Amygdala (tissue), 56 donors: ENCODE results near the gene PSG6.
"Not testable (repeated sequence)": the region's sequence is repeated elsewhere in the genome, so short reads cannot be mapped to it uniquely, and the experiment has no call there.

ENCODE experiments used
- DNase-seq, 56 donors: peaks; one replicate each; lab custom pipeline; 2025; lab: John Stamatoyannopoulos, UW

The PSG6 gene

DNA sequence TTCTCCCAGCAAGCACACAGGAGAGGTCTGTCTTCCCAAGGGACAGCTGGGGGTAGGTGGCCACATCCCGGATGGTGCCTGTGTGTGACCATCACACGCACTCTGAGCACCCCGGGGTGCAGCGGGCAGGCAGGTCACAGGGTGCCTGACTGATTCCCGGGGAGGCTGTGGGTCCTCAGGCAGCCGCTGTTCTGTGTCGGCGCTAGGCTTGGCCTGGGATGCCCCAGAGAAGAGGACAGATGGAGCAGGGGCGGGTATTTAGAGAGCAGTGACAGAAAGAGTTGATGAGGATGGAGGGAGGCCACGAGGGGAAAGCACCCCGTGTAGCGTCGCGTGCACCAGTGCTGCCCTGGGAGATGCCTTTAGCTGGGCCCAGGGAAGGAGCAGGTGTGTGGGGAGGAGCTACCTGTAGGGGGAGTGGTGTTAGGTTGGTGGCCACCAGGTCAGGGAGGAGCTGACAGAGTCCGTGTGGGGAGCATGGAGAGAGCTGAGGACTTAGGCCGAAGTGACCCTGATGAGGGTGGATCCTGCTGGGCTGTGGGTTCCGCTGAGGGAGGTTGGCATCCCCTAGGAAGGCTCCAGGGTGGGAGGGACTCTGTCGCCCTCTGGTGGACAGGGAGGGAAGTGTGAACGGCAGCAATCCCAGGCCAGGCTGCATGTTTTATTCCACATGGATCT lies 60.7 kb downstream of the PSG6 start:
- peak in 26 of 56 donors; percentile 5 to 70 (median 22) for DNase-seq

- DNase-seq, result not testable (repeated sequence)
These were observed 62.9 kb downstream of the PSG6 start for GRCh38 chr19:42854745-42855144.

DNA sequence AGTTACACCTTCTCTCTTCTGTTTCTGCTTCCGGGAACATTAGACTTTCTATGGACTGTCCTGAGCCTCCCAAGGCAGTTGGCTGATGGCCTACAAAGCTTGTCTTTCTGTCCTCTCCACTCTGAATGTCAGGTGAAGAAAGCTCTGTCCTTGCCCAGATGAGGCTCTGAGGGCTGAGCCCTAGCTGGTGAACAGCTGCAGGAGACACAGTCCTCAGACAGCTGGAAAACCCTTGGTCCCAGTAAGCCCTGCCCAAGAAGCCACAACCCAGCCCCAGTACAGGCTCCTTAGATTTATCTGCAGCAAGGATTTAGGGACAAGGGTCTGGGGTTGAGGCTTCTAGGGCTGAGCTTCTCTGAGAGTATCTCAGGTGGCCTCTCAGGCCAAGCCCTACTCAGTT lies 64.5 kb downstream of the PSG6 start:
- DNase-seq, result not testable (repeated sequence)

DNA sequence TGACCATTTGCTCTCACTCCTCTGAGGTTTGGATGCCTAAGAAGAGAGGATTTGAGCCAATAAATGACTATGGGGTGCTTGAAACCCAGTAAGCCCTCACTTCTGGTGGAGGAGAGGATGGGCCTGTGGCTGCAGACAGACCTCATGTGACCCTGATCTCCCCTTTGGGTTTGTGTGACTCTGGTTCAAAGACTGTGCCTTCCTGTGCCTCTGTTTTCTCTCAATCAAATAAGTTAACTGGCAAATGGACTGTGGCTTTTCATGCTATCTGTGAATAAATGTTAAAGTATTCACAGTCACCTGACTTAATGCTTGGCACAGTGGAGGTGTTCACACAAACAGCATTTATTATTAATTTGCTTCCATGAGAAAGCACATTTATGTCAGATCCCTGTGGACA lies 64.9 kb downstream of the PSG6 start:
- DNase-seq, result not testable (repeated sequence)
